ENCODE data around the gene TMCO4.

TMCO4 gene

GRCh38 chr1:19776933-19777332, 22.8 kb downstream of the TMCO4 start:
- in situ Hi-C loops (cut with MboI; ENCODE audit: low sequenced_read_pairs) = no loop called here

- in situ Hi-C loops (cut with MboI; ENCODE audit: low sequenced_read_pairs) = no loop called here
These were observed 23.4 kb downstream of the TMCO4 start for GRCh38 chr1:19776287-19776686.

GRCh38 chr1:19775831-19776230, 23.9 kb downstream of the TMCO4 start:
- in situ Hi-C loops (cut with MboI; ENCODE audit: low sequenced_read_pairs) = no loop called here

GRCh38 chr1:19775317-19775716, 24.4 kb downstream of the TMCO4 start:
- in situ Hi-C loops (cut with MboI; ENCODE audit: low sequenced_read_pairs) = no loop called here

GRCh38 chr1:19774180-19774785, 25.4 kb downstream of the TMCO4 start:
- in situ Hi-C loops (cut with MboI; ENCODE audit: low sequenced_read_pairs) = no loop called here

GRCh38 chr1:19773485-19773884, 26.2 kb downstream of the TMCO4 start:
- in situ Hi-C loops (cut with MboI; ENCODE audit: low sequenced_read_pairs) = no loop called here

GRCh38 chr1:19772053-19772452, 27.7 kb downstream of the TMCO4 start:
- in situ Hi-C loops (cut with MboI; ENCODE audit: low sequenced_read_pairs) = no loop called here

- in situ Hi-C loops (cut with MboI; ENCODE audit: low sequenced_read_pairs) = no loop called here
These were observed 28.4 kb downstream of the TMCO4 start for GRCh38 chr1:19771350-19771749.

- in situ Hi-C loops (cut with MboI; ENCODE audit: low sequenced_read_pairs) = no loop called here
These were observed 29.1 kb downstream of the TMCO4 start for GRCh38 chr1:19770436-19771190.

- in situ Hi-C loops (cut with MboI; ENCODE audit: low sequenced_read_pairs) = no loop called here
These were observed 30.3 kb downstream of the TMCO4 start for GRCh38 chr1:19769211-19769932.

- in situ Hi-C loops (cut with MboI; ENCODE audit: low sequenced_read_pairs) = no loop called here
These were observed 31.1 kb downstream of the TMCO4 start for GRCh38 chr1:19768353-19769210.

GRCh38 chr1:19765623-19766022, 34.1 kb downstream of the TMCO4 start:
- in situ Hi-C loops (cut with MboI; ENCODE audit: low sequenced_read_pairs) = no loop called here

- in situ Hi-C loops (cut with MboI; ENCODE audit: low sequenced_read_pairs) = no loop called here
These were observed 34.9 kb downstream of the TMCO4 start for GRCh38 chr1:19764848-19765247.

- in situ Hi-C loops (cut with MboI; ENCODE audit: low sequenced_read_pairs) = no loop called here
These were observed 37.4 kb downstream of the TMCO4 start for GRCh38 chr1:19762175-19762779.

- in situ Hi-C loops (cut with MboI; ENCODE audit: low sequenced_read_pairs) = no loop called here
These were observed 40.0 kb downstream of the TMCO4 start for GRCh38 chr1:19759740-19760089.

GRCh38 chr1:19758227-19758830, 41.4 kb downstream of the TMCO4 start:
- in situ Hi-C loops (cut with MboI; ENCODE audit: low sequenced_read_pairs) = no loop called here

GRCh38 chr1:19757641-19758040, 42.1 kb downstream of the TMCO4 start:
- in situ Hi-C loops (cut with MboI; ENCODE audit: low sequenced_read_pairs) = no loop called here

GRCh38 chr1:19756480-19756879, 43.2 kb downstream of the TMCO4 start:
- in situ Hi-C loops (cut with MboI; ENCODE audit: low sequenced_read_pairs) = no loop called here

GRCh38 chr1:19754482-19754881, 45.2 kb downstream of the TMCO4 start:
- in situ Hi-C loops (cut with MboI; ENCODE audit: low sequenced_read_pairs) = no loop called here

- in situ Hi-C loops (cut with MboI; ENCODE audit: low sequenced_read_pairs) = no loop called here
These were observed 47.5 kb downstream of the TMCO4 start for GRCh38 chr1:19752083-19752696.

Measured in HL-60/S4 (cell line).